ENCODE data around the gene ZG16. TPM values are rescaled to one million over a fixed set of nuclear protein-coding genes. Genes with fewer than 3 reads are reported as not detected.
"Not testable (repeated sequence)": the region's sequence is repeated elsewhere in the genome, so short reads cannot be mapped to it uniquely, and the experiment has no call there.

The ZG16 gene
- total RNA-seq, result not detected

DNA sequence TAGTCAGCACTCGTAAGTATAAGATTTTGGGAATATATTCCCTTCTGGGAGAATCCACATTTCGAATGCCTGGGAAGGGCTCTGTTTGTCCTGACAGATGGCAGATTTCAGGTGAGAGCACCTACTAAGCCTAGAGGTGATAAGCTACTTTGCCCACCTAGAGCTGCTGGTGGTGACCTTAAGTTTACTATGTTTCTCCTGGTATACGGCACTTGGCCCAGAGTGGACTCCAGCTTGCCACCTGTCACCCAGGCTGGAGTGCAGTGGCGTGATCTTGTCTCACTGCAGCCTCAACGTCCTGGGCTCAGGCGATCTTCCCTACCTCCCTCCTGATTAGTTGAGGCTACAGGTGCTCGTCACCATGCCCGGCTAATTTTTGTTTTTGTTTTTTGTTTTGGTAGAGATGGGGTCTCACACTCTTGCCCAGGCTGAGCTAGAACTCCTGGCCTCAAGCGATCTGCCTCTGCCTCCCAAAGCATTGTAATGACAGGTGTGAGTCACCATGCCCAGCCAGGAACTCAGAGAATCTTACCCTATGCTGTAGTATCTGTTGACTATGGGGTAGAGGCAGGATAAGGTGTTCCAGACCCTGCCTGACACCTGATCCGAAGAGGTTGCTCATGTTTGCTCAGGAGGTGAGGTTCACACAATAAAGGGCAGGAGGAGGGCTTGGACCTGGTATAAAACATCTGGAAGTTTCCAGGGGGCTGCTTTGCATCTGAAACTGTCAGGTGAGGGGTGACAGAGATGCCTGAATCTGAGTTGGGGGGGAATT, at the start of gene ZG16:
TSS of gene ZG16 (plus strand) at position 681 of the 775 bp plus-strand sequence. CDS start 1,011 bp downstream, outside the sequence.
- H3K4me3 ChIP-seq, result no peak within 1 kb of the TSS
- H3K36me3 ChIP-seq, result no peaks in the 10 kb centered on the region
- H3K4me1 ChIP-seq (ENCODE audit: control insufficient read depth in 1 of 2, low read depth in 2 of 2), result no peaks in the 10 kb centered on the region
- no peaks in the 10 kb centered on the region for H3K9me3 ChIP-seq
- DNase-seq (ENCODE audit: low spot score), result no peak
- no peak for ATAC-seq (ENCODE audit: insufficient number of reproducible peaks, low FRiP score, low read depth)
- H3K27ac ChIP-seq, result no peak within 1 kb of the TSS
- no peaks in the 10 kb centered on the region for H3K27me3 ChIP-seq (replicated peaks; ENCODE audit: insufficient read depth)
- TF ChIP-seq, protein P1, sequence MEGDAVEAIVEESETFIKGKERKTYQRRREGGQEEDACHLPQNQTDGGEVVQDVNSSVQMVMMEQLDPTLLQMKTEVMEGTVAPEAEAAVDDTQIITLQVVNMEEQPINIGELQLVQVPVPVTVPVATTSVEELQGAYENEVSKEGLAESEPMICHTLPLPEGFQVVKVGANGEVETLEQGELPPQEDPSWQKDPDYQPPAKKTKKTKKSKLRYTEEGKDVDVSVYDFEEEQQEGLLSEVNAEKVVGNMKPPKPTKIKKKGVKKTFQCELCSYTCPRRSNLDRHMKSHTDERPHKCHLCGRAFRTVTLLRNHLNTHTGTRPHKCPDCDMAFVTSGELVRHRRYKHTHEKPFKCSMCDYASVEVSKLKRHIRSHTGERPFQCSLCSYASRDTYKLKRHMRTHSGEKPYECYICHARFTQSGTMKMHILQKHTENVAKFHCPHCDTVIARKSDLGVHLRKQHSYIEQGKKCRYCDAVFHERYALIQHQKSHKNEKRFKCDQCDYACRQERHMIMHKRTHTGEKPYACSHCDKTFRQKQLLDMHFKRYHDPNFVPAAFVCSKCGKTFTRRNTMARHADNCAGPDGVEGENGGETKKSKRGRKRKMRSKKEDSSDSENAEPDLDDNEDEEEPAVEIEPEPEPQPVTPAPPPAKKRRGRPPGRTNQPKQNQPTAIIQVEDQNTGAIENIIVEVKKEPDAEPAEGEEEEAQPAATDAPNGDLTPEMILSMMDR (IDR thresholded peaks at IDR 0.05), result no peak

DNA sequence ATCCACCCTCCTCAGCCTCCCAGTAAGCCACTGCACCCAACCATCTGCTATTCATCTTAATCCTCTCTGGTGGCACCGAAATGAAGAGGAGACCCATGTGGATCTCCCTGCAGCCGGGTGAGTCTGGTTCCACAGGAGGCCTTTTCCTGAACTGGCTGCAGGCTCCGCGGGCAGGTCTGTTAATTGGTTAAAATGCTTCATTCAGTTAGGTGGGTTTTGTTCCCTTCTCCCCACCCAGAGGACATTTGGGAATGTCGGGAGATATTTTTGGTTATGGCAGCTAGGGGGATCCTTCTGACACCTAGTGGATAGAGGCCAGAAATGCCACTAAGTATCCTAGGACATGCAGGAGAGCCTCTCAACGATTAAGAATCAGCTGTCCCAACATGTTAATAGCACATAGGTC, 48.9 kb upstream of the ZG16 start:
- TF ChIP-seq, protein P1 (IDR thresholded peaks at IDR 0.05), result peak; percentile 37
- Histone ChIP-seq H3K27ac (no peak overlapping the region), H3K4me3 (no peak overlapping the region), H3K9me3 (no peaks in the 10 kb centered on the region), H3K4me1 (ENCODE audit: control insufficient read depth in 1 of 2, low read depth in 2 of 2) (no peaks in the 10 kb centered on the region), H3K27me3 (replicated peaks; ENCODE audit: insufficient read depth) (no peaks in the 10 kb centered on the region), H3K36me3 (no peaks in the 10 kb centered on the region)
- ATAC-seq (ENCODE audit: insufficient number of reproducible peaks, low FRiP score, low read depth) (no peak), DNase-seq (ENCODE audit: low spot score) (no peak)

DNA sequence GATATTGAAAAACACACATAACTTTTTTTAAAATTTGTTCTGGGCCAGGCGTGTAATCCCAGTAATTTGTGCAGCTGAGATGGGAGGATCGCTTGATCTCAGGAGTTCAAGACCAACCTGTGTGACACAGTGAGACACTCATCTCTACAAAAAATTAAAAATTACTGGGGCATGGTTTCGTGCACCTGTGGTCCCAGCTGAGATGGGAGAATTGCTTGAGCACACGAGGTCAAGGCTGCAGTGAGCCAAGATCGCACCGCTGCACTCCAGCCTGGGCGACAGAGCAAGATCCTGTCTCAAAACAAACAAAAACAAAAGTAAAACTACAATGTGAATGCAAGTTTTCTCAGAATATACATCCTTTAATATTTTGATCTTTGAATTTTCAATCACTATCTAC, 47.4 kb upstream of the ZG16 start:
- TF ChIP-seq, protein P1 (IDR thresholded peaks at IDR 0.05), result no peak
- Histone ChIP-seq H3K4me3 (no peak overlapping the region), H3K36me3 (no peaks in the 10 kb centered on the region), H3K27me3 (replicated peaks; ENCODE audit: insufficient read depth) (no peaks in the 10 kb centered on the region), H3K4me1 (ENCODE audit: control insufficient read depth in 1 of 2, low read depth in 2 of 2) (no peaks in the 10 kb centered on the region), H3K9me3 (no peaks in the 10 kb centered on the region), H3K27ac (no peak overlapping the region)
- ATAC-seq (ENCODE audit: insufficient number of reproducible peaks, low FRiP score, low read depth) (no peak), DNase-seq (ENCODE audit: low spot score) (no peak)

GRCh38 chr16:29731768-29732601, 46.1 kb upstream of the ZG16 start:
- DNase-seq (ENCODE audit: low spot score); H3K9me3 ChIP-seq; ATAC-seq (ENCODE audit: insufficient number of reproducible peaks, low FRiP score, low read depth); H3K36me3 ChIP-seq; H3K27ac ChIP-seq; H3K4me3 ChIP-seq; H3K4me1 ChIP-seq (ENCODE audit: control insufficient read depth in 1 of 2, low read depth in 2 of 2); H3K27me3 ChIP-seq (replicated peaks; ENCODE audit: insufficient read depth): not testable (repeated sequence)

GRCh38 chr16:29734786-29735185, 43.3 kb upstream of the ZG16 start:
- TF ChIP-seq, protein P1 (IDR thresholded peaks at IDR 0.05), result no peak
- DNase-seq (ENCODE audit: low spot score) (no peak), ATAC-seq (ENCODE audit: insufficient number of reproducible peaks, low FRiP score, low read depth) (no peak)
- H3K36me3 ChIP-seq, result no peaks in the 10 kb centered on the region
- H3K4me1 ChIP-seq (ENCODE audit: control insufficient read depth in 1 of 2, low read depth in 2 of 2), result no peaks in the 10 kb centered on the region
- H3K4me3 ChIP-seq, result no peak overlapping the region
- H3K27ac ChIP-seq, result no peak overlapping the region
- no peaks in the 10 kb centered on the region for H3K9me3 ChIP-seq
- no peaks in the 10 kb centered on the region for H3K27me3 ChIP-seq (replicated peaks; ENCODE audit: insufficient read depth)

All from thoracic aorta (tissue), 2 donors.